GM12892 (cell line): ENCODE data around the gene FUNDC2.

ENCODE experiments used
- POLR2A ChIP-seq: IDR thresholded peaks from 2 replicates; pipeline ENCODE4 v1.6.1; 2011; ENCODE audit warnings: low read depth, low read length, control low read depth
- POLR2AphosphoS5 ChIP-seq: IDR thresholded peaks from 2 replicates; pipeline ENCODE4 v1.6.1; 2011; ENCODE audit warnings: low read depth, low read length, control low read depth

DNA sequence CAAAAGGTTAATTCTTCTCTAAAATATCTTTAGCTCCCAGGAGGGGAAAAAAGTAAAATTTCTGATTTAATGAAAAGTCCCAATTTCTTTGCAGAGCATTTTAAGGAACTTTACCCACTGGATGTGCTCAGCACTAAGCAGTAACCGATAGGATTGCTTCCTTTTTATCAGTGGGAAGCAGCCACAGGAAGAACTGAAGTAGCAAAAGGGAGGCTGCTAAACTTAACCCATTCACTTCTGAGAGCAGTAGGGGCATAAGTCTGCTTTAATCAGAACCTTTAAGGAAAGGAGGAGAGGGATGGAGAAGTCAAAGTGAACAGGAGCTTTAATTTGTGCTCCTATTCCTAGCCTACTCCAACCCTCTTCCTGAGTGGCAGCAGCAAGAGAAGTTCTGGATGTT, 4.1 kb upstream of the FUNDC2 start, which contains the start of gene F8:
- TF ChIP-seq POLR2A (no peak), POLR2AphosphoS5 (no peak)
